ENCODE results near the gene TMEM9.

GRCh38 chr1:201146626-201147390 is 7.5 kb downstream of the TMEM9 start:
- TF ChIP-seq ZNF274 (IDR thresholded peaks at IDR 0.05; ENCODE audit: low read depth, low read length) (no peak), YY1 (IDR thresholded peaks at IDR 0.05; ENCODE audit: insufficient read depth, insufficient read length) (no peak)

Data from NT2/D1 (cell line).